ENCODE data around the gene ZNF180. TPM values are rescaled to one million over a fixed set of nuclear protein-coding genes. Genes with fewer than 3 reads are reported as not detected.
"Not testable (repeated sequence)": the region's sequence is repeated elsewhere in the genome, so short reads cannot be mapped to it uniquely, and the experiment has no call there.

The ZNF180 gene
- total and polyA plus RNA-seq, 2 experiments from 2014 or later = 3.1 to 25.4 TPM

DNA sequence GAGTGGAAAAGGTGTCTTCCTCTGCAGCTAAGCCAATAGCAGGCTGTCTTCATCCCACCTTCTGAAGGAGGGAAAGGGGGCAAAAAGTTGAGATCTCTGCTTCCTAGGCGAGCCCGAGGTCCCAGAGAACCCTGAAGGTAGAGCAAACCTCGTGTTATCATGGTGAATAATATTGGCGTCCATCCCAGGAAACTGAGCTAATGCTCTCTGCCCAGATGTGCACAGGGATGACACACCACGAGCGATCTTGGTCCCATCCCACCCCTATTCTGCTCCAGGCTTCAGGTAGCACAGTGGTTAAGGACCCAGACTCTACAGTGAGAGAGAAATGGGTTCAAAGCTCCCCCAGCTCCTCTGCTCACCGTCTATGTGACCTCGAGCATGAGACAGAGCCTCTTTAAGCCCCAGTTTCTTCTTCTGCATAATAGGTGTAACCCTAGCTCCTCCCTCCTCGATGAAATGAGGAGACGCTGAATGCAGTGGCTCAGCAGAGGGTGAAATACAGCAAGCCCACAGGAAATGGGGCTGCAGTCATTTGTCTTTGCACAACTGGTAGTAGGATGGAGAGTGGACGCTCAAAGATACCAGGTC is 39.0 kb upstream of the ZNF180 start:
- H4K20me1 ChIP-seq (ENCODE audit: insufficient read depth, poor library complexity, severe bottlenecking) = no peaks in the 10 kb centered on the region
- no peaks in the 10 kb centered on the region for H3K9me2 ChIP-seq (replicated peaks; ENCODE audit: insufficient read depth)
- no peak overlapping the region for H3K4me2 ChIP-seq
- H3K4me3 ChIP-seq = no peak overlapping the region
- H2AFZ ChIP-seq = no peak overlapping the region
- H3K79me2 ChIP-seq = no peaks in the 10 kb centered on the region
- H3K9me3 ChIP-seq (ENCODE audit: low read depth) = no peaks in the 10 kb centered on the region
- DNase-seq (ENCODE audit: low spot score) = no peak
- no peaks in the 10 kb centered on the region for H3K36me3 ChIP-seq (replicated peaks; ENCODE audit: insufficient read depth, low read depth)
- no peak overlapping the region for H3K27ac ChIP-seq
- TF ChIP-seq EZH2phosphoT487 (IDR thresholded peaks at IDR 0.05; ENCODE audit: low read depth, severe bottlenecking, unreplicated experiment) (no peak), EZH2 (IDR thresholded peaks at IDR 0.05; ENCODE audit: borderline replicate concordance) (no peak)
- TF ChIP-seq, protein P1, sequence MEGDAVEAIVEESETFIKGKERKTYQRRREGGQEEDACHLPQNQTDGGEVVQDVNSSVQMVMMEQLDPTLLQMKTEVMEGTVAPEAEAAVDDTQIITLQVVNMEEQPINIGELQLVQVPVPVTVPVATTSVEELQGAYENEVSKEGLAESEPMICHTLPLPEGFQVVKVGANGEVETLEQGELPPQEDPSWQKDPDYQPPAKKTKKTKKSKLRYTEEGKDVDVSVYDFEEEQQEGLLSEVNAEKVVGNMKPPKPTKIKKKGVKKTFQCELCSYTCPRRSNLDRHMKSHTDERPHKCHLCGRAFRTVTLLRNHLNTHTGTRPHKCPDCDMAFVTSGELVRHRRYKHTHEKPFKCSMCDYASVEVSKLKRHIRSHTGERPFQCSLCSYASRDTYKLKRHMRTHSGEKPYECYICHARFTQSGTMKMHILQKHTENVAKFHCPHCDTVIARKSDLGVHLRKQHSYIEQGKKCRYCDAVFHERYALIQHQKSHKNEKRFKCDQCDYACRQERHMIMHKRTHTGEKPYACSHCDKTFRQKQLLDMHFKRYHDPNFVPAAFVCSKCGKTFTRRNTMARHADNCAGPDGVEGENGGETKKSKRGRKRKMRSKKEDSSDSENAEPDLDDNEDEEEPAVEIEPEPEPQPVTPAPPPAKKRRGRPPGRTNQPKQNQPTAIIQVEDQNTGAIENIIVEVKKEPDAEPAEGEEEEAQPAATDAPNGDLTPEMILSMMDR (IDR thresholded peaks at IDR 0.05; ENCODE audit: poor library complexity) = no peak
- 73% methylated on average over 11 of the region's 11 CpGs for WGBS (ENCODE audit: low lambda C conversion rate, missing lambda C conversion rate)
- H3K4me1 ChIP-seq (ENCODE audit: insufficient read depth) = no peaks in the 10 kb centered on the region
- no peaks in the 10 kb centered on the region for H3K27me3 ChIP-seq

DNA sequence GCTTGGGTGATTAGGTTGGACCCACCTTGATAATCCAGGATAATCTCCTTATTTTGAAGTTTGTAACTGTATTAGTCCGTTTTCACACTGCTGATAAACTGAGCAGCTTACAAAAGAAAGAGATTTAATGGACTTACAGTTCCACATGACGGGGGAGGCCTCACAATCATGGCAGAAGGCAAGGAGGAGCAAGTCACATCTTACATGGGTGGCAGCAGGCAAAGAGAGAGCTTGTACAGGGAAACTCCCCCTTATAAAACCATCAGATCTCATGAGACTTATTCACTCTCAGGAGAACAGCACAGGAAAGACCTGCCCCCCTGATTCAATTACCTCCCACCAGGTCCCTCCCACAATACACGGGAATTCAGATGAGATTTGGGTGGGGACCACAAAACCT is 35.0 kb upstream of the ZNF180 start:
- DNase-seq (ENCODE audit: low spot score); H3K4me1 ChIP-seq (ENCODE audit: insufficient read depth); H4K20me1 ChIP-seq (ENCODE audit: insufficient read depth, poor library complexity, severe bottlenecking); H3K27me3 ChIP-seq; H3K27ac ChIP-seq; H3K36me3 ChIP-seq (replicated peaks; ENCODE audit: insufficient read depth, low read depth); H3K4me3 ChIP-seq; H3K79me2 ChIP-seq; H2AFZ ChIP-seq; H3K4me2 ChIP-seq; H3K9me2 ChIP-seq (replicated peaks; ENCODE audit: insufficient read depth); H3K9me3 ChIP-seq (ENCODE audit: low read depth): not testable (repeated sequence)
- 63% methylated on average over 3 of the region's 3 CpGs for WGBS (ENCODE audit: low lambda C conversion rate, missing lambda C conversion rate)

DNA sequence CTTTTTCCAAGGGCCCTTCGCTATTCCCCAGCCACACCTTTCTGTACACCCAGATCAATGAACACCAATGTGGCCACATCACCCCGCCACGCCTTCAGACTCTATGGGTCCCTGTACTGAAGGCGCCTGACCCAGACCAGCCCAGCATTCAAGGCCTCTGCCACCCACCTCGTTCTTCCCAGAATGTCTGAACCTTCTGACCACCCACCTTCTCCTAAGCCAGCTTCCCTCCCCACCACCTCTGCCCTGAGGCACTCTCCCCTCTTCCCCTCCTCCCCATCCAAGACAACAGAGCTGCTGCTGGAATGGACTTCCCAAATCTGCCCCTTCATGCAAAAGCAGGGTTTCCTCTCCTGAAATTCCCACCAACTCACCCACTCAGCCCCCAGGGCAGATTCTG is 32.5 kb upstream of the ZNF180 start:
- H3K4me2 ChIP-seq = no peak overlapping the region
- DNase-seq (ENCODE audit: low spot score) = no peak
- H3K79me2 ChIP-seq = no peaks in the 10 kb centered on the region
- H3K4me1 ChIP-seq (ENCODE audit: insufficient read depth) = no peaks in the 10 kb centered on the region
- WGBS (ENCODE audit: low lambda C conversion rate, missing lambda C conversion rate) = 82% methylated on average over 5 of the region's 5 CpGs
- no peak for TF ChIP-seq EZH2phosphoT487 (IDR thresholded peaks at IDR 0.05; ENCODE audit: low read depth, severe bottlenecking, unreplicated experiment)
- TF ChIP-seq EZH2 (IDR thresholded peaks at IDR 0.05; ENCODE audit: borderline replicate concordance) = no peak
- TF ChIP-seq, protein P1 (IDR thresholded peaks at IDR 0.05; ENCODE audit: poor library complexity) = no peak
- H3K27ac ChIP-seq = no peak overlapping the region
- H3K36me3 ChIP-seq (replicated peaks; ENCODE audit: insufficient read depth, low read depth) = no peaks in the 10 kb centered on the region
- no peaks in the 10 kb centered on the region for H3K9me3 ChIP-seq (ENCODE audit: low read depth)
- H3K9me2 ChIP-seq (replicated peaks; ENCODE audit: insufficient read depth) = no peaks in the 10 kb centered on the region
- H4K20me1 ChIP-seq (ENCODE audit: insufficient read depth, poor library complexity, severe bottlenecking) = no peaks in the 10 kb centered on the region
- no peaks in the 10 kb centered on the region for H3K27me3 ChIP-seq
- H3K4me3 ChIP-seq = no peak overlapping the region
- H2AFZ ChIP-seq = no peak overlapping the region

DNA sequence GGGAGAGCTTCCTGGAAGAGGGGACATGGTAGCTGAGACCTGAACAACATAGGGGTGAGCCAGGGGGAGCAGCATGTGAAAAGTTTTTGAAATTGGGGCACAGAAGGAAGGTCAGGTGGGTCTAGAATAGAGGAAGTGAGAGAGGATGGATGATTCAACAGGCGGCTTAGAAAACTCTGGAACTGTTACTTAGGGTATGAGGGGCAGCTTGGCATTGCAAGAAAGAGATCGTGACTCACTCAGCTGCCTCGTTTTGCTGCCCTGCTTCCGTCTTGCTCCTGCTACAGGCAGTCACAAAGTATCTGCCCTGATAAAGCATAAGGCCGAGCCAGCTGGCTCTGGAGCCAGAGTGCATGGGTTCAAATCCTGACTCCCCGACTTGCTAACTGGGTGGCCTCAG is 30.5 kb upstream of the ZNF180 start:
- H3K27ac ChIP-seq = no peak overlapping the region
- H3K4me3 ChIP-seq = no peak overlapping the region
- 72% methylated on average over 6 of the region's 6 CpGs for WGBS (ENCODE audit: low lambda C conversion rate, missing lambda C conversion rate)

More for the DNA sequence above, 30.5 kb upstream of the ZNF180 start:
- Histone ChIP-seq H3K9me3 (ENCODE audit: low read depth) (no peaks in the 10 kb centered on the region), H3K4me2 (no peak overlapping the region), H2AFZ (no peak overlapping the region), H3K4me1 (ENCODE audit: insufficient read depth) (no peaks in the 10 kb centered on the region), H3K36me3 (replicated peaks; ENCODE audit: insufficient read depth, low read depth) (no peaks in the 10 kb centered on the region), H3K9me2 (replicated peaks; ENCODE audit: insufficient read depth) (no peaks in the 10 kb centered on the region), H4K20me1 (ENCODE audit: insufficient read depth, poor library complexity, severe bottlenecking) (no peaks in the 10 kb centered on the region), H3K27me3 (no peaks in the 10 kb centered on the region), H3K79me2 (no peaks in the 10 kb centered on the region)
- no peak for DNase-seq (ENCODE audit: low spot score)
- TF ChIP-seq, protein P1 (IDR thresholded peaks at IDR 0.05; ENCODE audit: poor library complexity) = no peak
- no peak for TF ChIP-seq EZH2phosphoT487 (IDR thresholded peaks at IDR 0.05; ENCODE audit: low read depth, severe bottlenecking, unreplicated experiment)

Data from hepatocyte (in vitro differentiated cells).